ENCODE measurements around the gene FNBP1.
"Not testable (repeated sequence)": the region's sequence is repeated elsewhere in the genome, so short reads cannot be mapped to it uniquely, and the experiment has no call there.

FNBP1 gene

DNA sequence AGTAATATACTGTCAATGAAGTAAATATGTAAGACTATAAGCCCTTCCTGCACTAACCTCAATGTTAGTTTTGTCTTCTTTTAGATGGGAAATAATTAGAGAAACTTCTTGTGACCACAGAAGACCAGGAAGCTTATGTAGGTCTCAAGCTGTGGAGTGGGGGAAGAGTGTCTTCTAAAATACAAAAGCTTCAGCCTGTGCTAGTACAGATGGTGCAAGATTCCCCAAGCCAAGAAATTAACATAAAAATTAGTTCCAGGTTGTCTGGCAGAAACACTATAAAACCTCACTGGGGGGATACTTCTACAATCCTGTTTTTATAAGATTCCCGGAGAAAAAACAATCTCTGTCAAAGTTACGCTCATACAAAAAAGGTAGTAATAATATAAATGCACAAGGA lies 103.6 kb downstream of the FNBP1 start:
- peak overlapping the region; percentile 97 for H3K27ac ChIP-seq
- no peak; the same call in 1 of the 2 replicates for TF ChIP-seq POLR2AphosphoS5 (IDR thresholded peaks at IDR 0.05; ENCODE audit: borderline replicate concordance, low read depth, low read length)

DNA sequence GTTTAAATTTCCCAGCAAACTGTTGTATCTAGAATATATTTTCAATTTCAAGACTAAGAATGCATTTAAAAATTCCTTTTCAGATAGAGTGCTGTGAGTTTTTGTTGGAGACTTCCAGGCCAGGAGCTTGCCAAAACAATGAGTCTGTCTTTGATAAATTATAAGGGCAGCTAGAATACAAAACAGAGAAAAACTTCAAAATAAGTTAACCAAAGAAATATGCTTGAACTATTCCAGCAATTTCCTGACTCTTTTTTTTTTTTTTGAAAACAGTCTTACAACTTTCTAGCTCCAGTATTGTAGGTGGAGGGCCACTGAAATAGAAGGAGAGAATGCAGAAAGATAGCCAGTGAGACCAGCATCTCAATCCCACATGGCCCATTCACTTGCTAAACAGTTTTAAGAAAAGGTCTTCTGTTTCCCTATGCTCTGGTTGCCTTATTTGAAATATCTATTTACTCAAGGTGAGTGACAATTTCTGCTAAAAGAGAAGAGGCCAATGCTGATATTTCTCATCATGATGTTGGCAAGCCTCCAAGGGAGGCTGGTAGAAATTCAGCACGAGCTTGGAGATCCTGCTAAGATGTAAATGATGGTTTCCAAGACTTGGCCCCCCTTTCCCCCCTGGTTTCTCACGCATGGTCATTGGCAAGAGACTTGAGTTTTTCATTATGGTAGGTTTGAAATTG lies 104.6 kb downstream of the FNBP1 start:
- H3K4me3 ChIP-seq: peak overlapping the region; percentile 34
- peak overlapping the region; percentile 48 for H3K9ac ChIP-seq (ENCODE audit: insufficient read length)
- H3K9me3 ChIP-seq (ENCODE audit: low read depth, low read length): peaks cover 16% of the 10 kb centered on the region
- H3K27ac ChIP-seq: peak overlapping the region; percentile 97
- H3K36me3 ChIP-seq (ENCODE audit: insufficient read depth, low read length): peaks cover 29% of the 10 kb centered on the region
- TF ChIP-seq EZH2 (IDR thresholded peaks at IDR 0.05) (no peak), FOXP2 (optimal IDR thresholded peaks at IDR 0.05; ENCODE audit: control extremely low read depth, extremely low read length, insufficient read depth) (no peak), POLR2AphosphoS5 (IDR thresholded peaks at IDR 0.05; ENCODE audit: borderline replicate concordance, low read depth, low read length) (no peak)
- DNase-seq (ENCODE audit: low read depth, low spot score): no peak

More for the DNA sequence above, 103.6 kb downstream of the FNBP1 start:
- DNase-seq (ENCODE audit: low read depth, low spot score): peak; percentile 95
- H3K36me3 ChIP-seq (ENCODE audit: insufficient read depth, low read length): peaks cover 34% of the 10 kb centered on the region
- H3K4me3 ChIP-seq: peak overlapping the region; percentile 34
- H3K9me3 ChIP-seq (ENCODE audit: low read depth, low read length): peaks cover 16% of the 10 kb centered on the region
- H3K9ac ChIP-seq (ENCODE audit: insufficient read length): peak overlapping the region; percentile 28

DNA sequence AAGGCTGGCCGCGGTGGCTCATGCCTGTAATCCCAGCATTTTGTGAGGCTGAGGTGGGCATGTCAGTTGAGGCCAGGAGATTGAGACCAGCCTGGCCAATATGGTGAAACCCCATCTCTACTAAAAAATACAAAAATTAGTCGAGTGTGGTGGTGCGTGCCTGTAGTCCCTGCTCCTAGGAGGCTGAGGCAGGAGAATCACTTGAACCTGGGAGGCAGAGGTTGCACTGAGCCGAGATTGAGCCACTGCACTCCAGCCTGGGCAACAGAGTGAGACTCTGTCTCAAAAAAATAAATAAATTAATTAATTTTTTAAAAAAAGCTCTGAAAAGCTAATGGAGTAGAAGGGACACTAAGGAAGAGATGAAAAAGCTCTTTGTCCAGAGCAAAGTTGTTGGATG lies 105.1 kb downstream of the FNBP1 start:
- peak overlapping the region; percentile 97 for H3K27ac ChIP-seq
- DNase-seq (ENCODE audit: low read depth, low spot score); H3K9ac ChIP-seq (ENCODE audit: insufficient read length): not testable (repeated sequence)
- H3K36me3 ChIP-seq (ENCODE audit: insufficient read depth, low read length): peaks cover 24% of the 10 kb centered on the region
- peaks cover 13% of the 10 kb centered on the region for H3K9me3 ChIP-seq (ENCODE audit: low read depth, low read length)
- H3K4me3 ChIP-seq: peak overlapping the region; percentile 34; the same call in 1 of the 2 replicates

DNA sequence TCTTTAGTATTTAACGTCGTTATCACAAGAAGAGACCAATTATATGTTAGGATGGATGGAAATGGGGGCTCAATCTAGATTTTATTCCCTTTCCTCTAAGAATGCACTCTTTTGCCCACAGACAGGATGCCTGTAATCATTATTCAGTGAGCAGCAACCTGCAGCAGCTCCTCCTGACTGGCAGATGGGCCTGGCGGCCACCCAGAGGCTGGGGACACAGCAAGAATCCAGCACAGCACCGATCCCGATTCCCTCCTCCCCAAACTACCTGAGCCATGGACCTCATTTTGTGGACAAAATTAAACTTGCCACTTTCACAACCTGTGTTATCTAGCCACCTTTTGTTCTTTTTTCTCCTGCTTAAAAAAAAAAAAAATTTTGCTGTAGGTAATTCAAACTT lies 106.8 kb downstream of the FNBP1 start:
- H3K36me3 ChIP-seq (ENCODE audit: insufficient read depth, low read length): peaks cover 7% of the 10 kb centered on the region
- TF ChIP-seq EZH2 (IDR thresholded peaks at IDR 0.05) (no peak), FOXP2 (optimal IDR thresholded peaks at IDR 0.05; ENCODE audit: control extremely low read depth, extremely low read length, insufficient read depth) (no peak), POLR2AphosphoS5 (IDR thresholded peaks at IDR 0.05; ENCODE audit: borderline replicate concordance, low read depth, low read length) (no peak)
- H3K27ac ChIP-seq: peak overlapping the region; percentile 66
- 0 out of 2 replicates have a peak, but pooled peaks cover under 1% of the 10 kb centered on the region for H3K9me3 ChIP-seq (ENCODE audit: low read depth, low read length)
- no peak for DNase-seq (ENCODE audit: low read depth, low spot score)
- no peak overlapping the region for H3K4me3 ChIP-seq
- no peak overlapping the region for H3K9ac ChIP-seq (ENCODE audit: insufficient read length)

DNA sequence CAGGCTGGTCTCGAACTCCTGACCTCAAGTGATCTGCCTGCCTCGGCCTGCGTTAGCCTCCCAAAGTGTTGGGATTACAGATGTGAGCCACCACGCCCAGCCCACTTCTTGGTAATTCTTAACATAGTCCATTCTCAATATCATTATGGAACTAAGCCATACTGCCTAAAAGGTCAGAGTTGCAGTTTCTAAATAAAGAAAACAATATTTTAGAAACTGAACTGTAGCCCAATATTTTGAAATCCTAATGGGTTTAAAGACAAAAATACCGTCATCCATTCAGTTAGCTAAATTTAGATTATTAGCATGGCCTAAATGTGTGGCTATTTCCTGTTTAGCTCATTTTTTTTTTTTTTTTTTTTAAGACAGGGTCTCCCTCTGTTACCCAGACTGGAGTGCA lies 108.2 kb downstream of the FNBP1 start:
- H3K4me3 ChIP-seq: no peak overlapping the region
- H3K9ac ChIP-seq (ENCODE audit: insufficient read length): no peak overlapping the region
- no peak for DNase-seq (ENCODE audit: low read depth, low spot score)
- H3K27ac ChIP-seq: peak overlapping the region; percentile 95
- H3K9me3 ChIP-seq (ENCODE audit: low read depth, low read length): no peaks in the 10 kb centered on the region
- TF ChIP-seq EZH2 (IDR thresholded peaks at IDR 0.05): no peak
- TF ChIP-seq FOXP2 (optimal IDR thresholded peaks at IDR 0.05; ENCODE audit: control extremely low read depth, extremely low read length, insufficient read depth): no peak
- TF ChIP-seq POLR2AphosphoS5 (IDR thresholded peaks at IDR 0.05; ENCODE audit: borderline replicate concordance, low read depth, low read length): no peak
- H3K36me3 ChIP-seq (ENCODE audit: insufficient read depth, low read length): peaks cover 2% of the 10 kb centered on the region

DNA sequence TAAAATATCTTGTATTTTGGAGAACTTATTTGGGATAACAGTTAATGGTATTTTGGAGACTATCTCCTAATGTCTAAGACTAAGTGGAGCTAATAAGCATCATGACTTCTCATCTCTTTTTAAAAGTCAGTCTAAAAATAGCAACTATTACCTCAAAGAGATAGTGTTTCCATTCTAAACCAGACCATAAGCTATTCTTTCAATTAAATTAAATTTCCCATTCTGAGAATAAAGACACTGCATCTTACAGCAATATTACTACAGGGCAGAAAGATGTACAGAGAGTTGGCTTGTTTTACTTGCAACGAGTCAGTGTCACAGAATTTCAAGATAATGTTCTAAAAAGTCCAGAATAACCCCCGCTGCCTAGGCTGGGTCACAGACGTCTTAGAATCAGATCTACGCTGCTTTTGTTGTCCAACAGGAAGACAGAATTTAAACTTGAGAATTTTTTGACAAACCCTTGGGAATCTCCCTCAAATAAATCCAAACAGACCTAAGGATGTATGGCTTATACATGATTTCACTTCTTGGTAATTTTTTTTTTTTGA lies 108.9 kb downstream of the FNBP1 start:
- Histone ChIP-seq H3K36me3 (ENCODE audit: insufficient read depth, low read length) (peaks cover 5% of the 10 kb centered on the region), H3K4me3 (peak overlapping the region; percentile 47), H3K9ac (ENCODE audit: insufficient read length) (peak overlapping the region; percentile 55), H3K27ac (peak overlapping the region; percentile 95), H3K9me3 (ENCODE audit: low read depth, low read length) (no peaks in the 10 kb centered on the region)
- DNase-seq (ENCODE audit: low read depth, low spot score): no peak
- TF ChIP-seq EZH2 (IDR thresholded peaks at IDR 0.05) (no peak), POLR2AphosphoS5 (IDR thresholded peaks at IDR 0.05; ENCODE audit: borderline replicate concordance, low read depth, low read length) (no peak), FOXP2 (optimal IDR thresholded peaks at IDR 0.05; ENCODE audit: control extremely low read depth, extremely low read length, insufficient read depth) (no peak)

DNA sequence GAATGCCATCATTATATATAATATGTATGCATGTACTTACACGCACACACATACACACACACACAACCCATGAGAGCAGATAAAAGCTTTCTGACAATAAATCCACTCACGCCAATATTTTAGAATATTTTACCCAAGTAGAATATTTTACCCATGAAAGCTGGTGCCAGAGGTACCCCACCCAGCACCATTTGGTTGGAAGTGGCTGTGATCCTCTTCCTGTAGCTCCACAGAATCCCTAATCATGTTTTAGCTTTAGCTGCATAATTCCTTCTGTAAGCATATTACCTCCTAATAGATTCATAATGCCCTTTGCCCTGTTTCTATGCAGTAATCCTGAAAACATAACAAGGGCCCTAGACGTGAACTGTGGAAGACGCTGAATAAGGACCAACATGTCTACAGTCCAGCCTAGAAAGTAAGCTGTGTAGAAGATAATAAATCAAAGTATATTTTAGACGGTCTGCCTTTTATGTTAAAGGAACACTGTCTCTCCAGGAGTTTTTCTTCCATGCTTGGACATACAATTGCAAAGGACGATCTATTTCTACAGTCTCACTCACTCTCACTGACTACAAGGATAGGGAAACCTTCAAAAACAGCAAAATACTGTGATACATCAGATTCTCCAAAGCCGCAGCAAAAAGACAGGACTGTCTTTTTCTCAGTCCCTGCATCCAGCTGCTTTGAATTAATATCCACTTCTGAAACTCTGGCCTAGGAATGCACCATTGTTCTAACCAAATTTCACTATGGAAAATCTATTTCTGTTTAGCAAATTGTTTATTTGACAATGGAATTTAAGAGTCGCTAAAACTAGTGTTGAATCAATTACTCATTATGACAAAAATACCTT lies 109.6 kb downstream of the FNBP1 start:
- H3K36me3 ChIP-seq (ENCODE audit: insufficient read depth, low read length): peaks cover 11% of the 10 kb centered on the region
- peak overlapping the region; percentile 95 for H3K27ac ChIP-seq
- no peaks in the 10 kb centered on the region for H3K9me3 ChIP-seq (ENCODE audit: low read depth, low read length)
- TF ChIP-seq FOXP2 (optimal IDR thresholded peaks at IDR 0.05; ENCODE audit: control extremely low read depth, extremely low read length, insufficient read depth): no peak
- TF ChIP-seq EZH2 (IDR thresholded peaks at IDR 0.05): no peak
- TF ChIP-seq POLR2AphosphoS5 (IDR thresholded peaks at IDR 0.05; ENCODE audit: borderline replicate concordance, low read depth, low read length): no peak
- DNase-seq (ENCODE audit: low read depth, low spot score): no peak
- peak overlapping the region; percentile 55 for H3K9ac ChIP-seq (ENCODE audit: insufficient read length)
- H3K4me3 ChIP-seq: peak overlapping the region; percentile 47

DNA sequence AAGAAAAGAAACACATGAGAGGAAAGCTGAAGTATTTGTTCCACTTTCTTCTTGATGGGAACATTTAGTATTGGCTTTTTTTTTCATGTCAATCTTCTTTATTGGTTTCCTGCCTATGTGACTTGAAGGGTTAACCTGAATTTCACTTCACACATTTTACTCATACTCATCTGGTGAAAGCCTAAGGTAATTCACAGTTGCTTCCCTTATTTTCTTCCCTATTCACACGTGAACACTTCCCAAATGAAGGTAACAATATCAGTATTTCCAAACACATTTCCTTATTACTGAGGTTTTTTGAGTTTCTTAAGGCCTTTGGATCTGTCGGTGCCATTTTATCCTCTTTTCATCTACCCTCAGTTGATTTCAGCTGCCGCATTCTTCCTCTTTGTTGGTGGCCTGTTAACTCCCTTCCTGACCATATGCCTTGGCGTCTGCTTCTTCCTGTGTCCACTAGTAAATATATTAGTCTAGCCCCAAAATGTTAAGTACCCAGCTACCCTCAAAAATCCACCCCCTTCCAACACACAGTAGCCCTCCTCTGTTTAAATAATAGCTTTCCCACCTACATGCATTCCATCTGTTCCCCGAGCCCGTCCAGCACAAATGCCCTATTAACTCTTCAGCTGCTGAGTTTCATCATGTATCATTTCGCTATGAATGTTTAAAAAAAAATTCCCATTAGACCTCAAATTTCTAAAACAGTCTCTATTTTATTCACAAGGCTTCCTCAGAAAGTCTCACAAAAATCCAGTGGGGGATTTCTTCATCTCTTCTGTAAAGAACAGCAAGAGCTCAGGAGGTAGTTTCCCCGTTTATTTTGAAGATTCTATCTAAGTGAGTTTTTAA lies 110.5 kb downstream of the FNBP1 start:
- peaks cover 18% of the 10 kb centered on the region for H3K36me3 ChIP-seq (ENCODE audit: insufficient read depth, low read length)
- H3K27ac ChIP-seq: peak overlapping the region; percentile 95
- peak overlapping the region; percentile 55 for H3K9ac ChIP-seq (ENCODE audit: insufficient read length)
- no peaks in the 10 kb centered on the region for H3K9me3 ChIP-seq (ENCODE audit: low read depth, low read length)
- TF ChIP-seq FOXP2 (optimal IDR thresholded peaks at IDR 0.05; ENCODE audit: control extremely low read depth, extremely low read length, insufficient read depth): no peak
- no peak for TF ChIP-seq EZH2 (IDR thresholded peaks at IDR 0.05)
- no peak for TF ChIP-seq POLR2AphosphoS5 (IDR thresholded peaks at IDR 0.05; ENCODE audit: borderline replicate concordance, low read depth, low read length)
- peak overlapping the region; percentile 47; the same call in 1 of the 2 replicates for H3K4me3 ChIP-seq
- DNase-seq (ENCODE audit: low read depth, low spot score): no peak

Data from SK-N-MC (cell line).